ENCODE results near the gene GJA3.

Gene GJA3

GRCh38 chr13:20114066-20114610 is 46.7 kb downstream of the GJA3 start:
- no peak for TF ChIP-seq CTCF (IDR thresholded peaks at IDR 0.05; ENCODE audit: extremely low read depth, missing control alignments)

GRCh38 chr13:20109037-20109436 is 51.8 kb downstream of the GJA3 start:
- no peak for DNase-seq (ENCODE audit: low spot score)
- TF ChIP-seq CTCF (IDR thresholded peaks at IDR 0.05; ENCODE audit: extremely low read depth, missing control alignments), result no peak

More at GRCh38 chr13:20114066-20114610, 46.7 kb downstream of the GJA3 start:
- no peak for DNase-seq (ENCODE audit: low spot score)

- peak; percentile 1 for DNase-seq (ENCODE audit: low spot score)
These were observed 54.1 kb downstream of the GJA3 start for GRCh38 chr13:20106742-20107141.

GRCh38 chr13:20105161-20105689 is 55.6 kb downstream of the GJA3 start:
- DNase-seq (ENCODE audit: low spot score), result no peak

More at GRCh38 chr13:20106742-20107141, 54.1 kb downstream of the GJA3 start:
- no peak for TF ChIP-seq CTCF (IDR thresholded peaks at IDR 0.05; ENCODE audit: extremely low read depth, missing control alignments)

GRCh38 chr13:20102525-20103180 is 58.2 kb downstream of the GJA3 start:
- no peak for TF ChIP-seq CTCF (IDR thresholded peaks at IDR 0.05; ENCODE audit: extremely low read depth, missing control alignments)
- DNase-seq (ENCODE audit: low spot score), result no peak

More at GRCh38 chr13:20105161-20105689, 55.6 kb downstream of the GJA3 start:
- TF ChIP-seq CTCF (IDR thresholded peaks at IDR 0.05; ENCODE audit: extremely low read depth, missing control alignments), result no peak

GRCh38 chr13:20101467-20102316 is 59.2 kb downstream of the GJA3 start:
- no peak for DNase-seq (ENCODE audit: low spot score)

More at GRCh38 chr13:20101467-20102316, 59.2 kb downstream of the GJA3 start:
- no peak for TF ChIP-seq CTCF (IDR thresholded peaks at IDR 0.05; ENCODE audit: extremely low read depth, missing control alignments)

Measured in GM20000 (cell line).